Measurements from ENCODE around the gene BLVRA. TPM values are rescaled to one million over a fixed set of nuclear protein-coding genes. Genes with fewer than 3 reads are reported as not detected.
"Not testable (repeated sequence)": the region's sequence is repeated elsewhere in the genome, so short reads cannot be mapped to it uniquely, and the experiment has no call there.

BLVRA gene, protein sequence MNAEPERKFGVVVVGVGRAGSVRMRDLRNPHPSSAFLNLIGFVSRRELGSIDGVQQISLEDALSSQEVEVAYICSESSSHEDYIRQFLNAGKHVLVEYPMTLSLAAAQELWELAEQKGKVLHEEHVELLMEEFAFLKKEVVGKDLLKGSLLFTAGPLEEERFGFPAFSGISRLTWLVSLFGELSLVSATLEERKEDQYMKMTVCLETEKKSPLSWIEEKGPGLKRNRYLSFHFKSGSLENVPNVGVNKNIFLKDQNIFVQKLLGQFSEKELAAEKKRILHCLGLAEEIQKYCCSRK
- 8.5 and 10.2 TPM in 2 replicates for total RNA-seq

GRCh38 chr7:43758029-43758821, at the start of gene BLVRA:
Gene BLVRA, plus strand, starts transcription at chr7:43758680. Its CDS starts 12,479 bp downstream, at chr7:43771159.
- intact Hi-C loops (cut with micrococcal nuclease), result loop anchor here (2.0 kb wide), 1 partner anchor 29 kb away; the partner anchor contains the start of gene COA1
- Mint-ChIP-seq H3K4me3 (peak within 1 kb of the TSS; percentile 86), H3K9me3 (no peaks in the 10 kb centered on the region), H3K27me3 (no peaks in the 10 kb centered on the region), H3K4me1 (peaks cover 12% of the 10 kb centered on the region), H3K27ac (peak within 1 kb of the TSS; percentile 37), H3K36me3 (ENCODE audit: low read depth) (no peaks in the 10 kb centered on the region)
- TF ChIP-seq CTCF (IDR thresholded peaks at IDR 0.05), result no peak
- ChIA-PET POLR2A (interaction anchor here (0.6 to 2.2 kb wide), 6 partner anchors 24 to 826 kb away, joined by 3 to 8 read pairs (median 4); partner anchors contain the start of genes COA1, MRPL32, PSMA2 and STK17A), CTCF (interaction anchor here (1.2 kb wide), 1 partner anchor 76 kb away, joined by 3 read pairs; no protein-coding TSS in a partner anchor)
- DNase-seq (peak; percentile 61), ATAC-seq (ENCODE audit: low read depth) (peak; percentile 83)

GRCh38 chr7:43711503-43711902, 47.0 kb upstream of the BLVRA start:
- H3K27me3 Mint-ChIP-seq, result no peaks in the 10 kb centered on the region
- peaks cover 2% of the 10 kb centered on the region for H3K9me3 Mint-ChIP-seq
- peaks cover 2% of the 10 kb centered on the region for H3K4me1 Mint-ChIP-seq
- DNase-seq, result no peak
- no peak for ATAC-seq (ENCODE audit: low read depth)
- TF ChIP-seq CTCF (IDR thresholded peaks at IDR 0.05), result no peak
- intact Hi-C loops (cut with micrococcal nuclease), result no loop called here
- H3K36me3 Mint-ChIP-seq (ENCODE audit: low read depth), result peaks cover 26% of the 10 kb centered on the region
- ChIA-PET POLR2A (no interaction called here), CTCF (interaction anchor here (2.5 kb wide), 1 partner anchor 10 kb away, joined by 7 read pairs; no protein-coding TSS in a partner anchor)
- no peak overlapping the region for H3K4me3 Mint-ChIP-seq
- no peak overlapping the region for H3K27ac Mint-ChIP-seq

DNA sequence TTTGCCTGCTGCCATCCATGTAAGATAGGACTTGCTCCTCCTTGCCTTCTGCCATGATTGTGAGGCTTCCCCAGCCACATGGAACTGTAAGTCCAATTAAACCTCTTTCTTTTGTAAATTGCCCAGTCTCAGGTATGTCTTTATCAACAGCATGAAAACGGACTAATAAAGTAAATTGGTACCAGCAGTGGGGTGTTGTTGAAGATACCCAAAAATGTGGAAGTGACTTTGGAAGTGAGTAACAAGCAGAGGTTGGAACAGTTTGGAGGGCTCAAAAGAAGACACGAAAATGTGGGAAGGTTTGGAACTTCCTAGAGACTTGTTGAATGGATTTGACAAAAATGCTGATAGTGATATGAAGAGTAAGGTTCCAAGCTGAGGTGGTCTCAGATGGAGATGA, 42.5 kb upstream of the BLVRA start:
- H3K4me3 Mint-ChIP-seq, H3K4me1 Mint-ChIP-seq, POLR2A ChIA-PET: not testable (repeated sequence)

DNA sequence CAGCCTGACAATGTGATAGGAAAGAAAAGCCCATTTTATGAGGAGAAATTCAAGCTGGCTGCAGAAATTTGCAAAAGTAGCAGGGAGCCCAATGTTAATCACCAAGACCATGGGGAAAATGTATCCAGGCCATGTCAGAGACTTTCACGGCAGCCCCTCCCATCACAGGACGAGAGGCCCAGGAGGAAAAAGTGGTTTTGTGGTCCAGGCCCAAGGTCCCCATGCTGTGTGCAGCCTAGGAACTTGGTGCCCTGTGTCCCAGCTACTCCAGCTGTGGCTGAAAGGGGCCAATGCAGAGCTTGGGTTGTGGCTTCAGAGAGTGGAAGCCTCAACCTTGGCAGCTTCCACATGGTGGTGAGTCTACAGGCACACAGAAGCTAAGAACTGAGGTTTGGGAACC, 41.9 kb upstream of the BLVRA start:
- H3K4me1 Mint-ChIP-seq, result peaks cover 9% of the 10 kb centered on the region
- ATAC-seq (ENCODE audit: low read depth), result no peak
- ChIA-PET CTCF (interaction anchor here (1.3 kb wide), 2 partner anchors 134 to 776 kb away, joined by 3 to 4 read pairs; partner anchors contain the start of gene STK17A), POLR2A (no interaction called here)
- no peaks in the 10 kb centered on the region for H3K27me3 Mint-ChIP-seq
- peaks cover 25% of the 10 kb centered on the region for H3K36me3 Mint-ChIP-seq (ENCODE audit: low read depth)
- DNase-seq, result no peak
- no peak for TF ChIP-seq CTCF (IDR thresholded peaks at IDR 0.05)
- H3K9me3 Mint-ChIP-seq, result no peaks in the 10 kb centered on the region
- H3K27ac Mint-ChIP-seq, result no peak overlapping the region
- intact Hi-C loops (cut with micrococcal nuclease), result no loop called here
- H3K4me3 Mint-ChIP-seq, result no peak overlapping the region

More for the DNA sequence above, 42.5 kb upstream of the BLVRA start:
- H3K27me3 Mint-ChIP-seq; ATAC-seq (ENCODE audit: low read depth); intact Hi-C loops (cut with micrococcal nuclease); H3K9me3 Mint-ChIP-seq; DNase-seq; CTCF ChIA-PET; H3K27ac Mint-ChIP-seq: not testable (repeated sequence)
- peaks cover 26% of the 10 kb centered on the region for H3K36me3 Mint-ChIP-seq (ENCODE audit: low read depth)

DNA sequence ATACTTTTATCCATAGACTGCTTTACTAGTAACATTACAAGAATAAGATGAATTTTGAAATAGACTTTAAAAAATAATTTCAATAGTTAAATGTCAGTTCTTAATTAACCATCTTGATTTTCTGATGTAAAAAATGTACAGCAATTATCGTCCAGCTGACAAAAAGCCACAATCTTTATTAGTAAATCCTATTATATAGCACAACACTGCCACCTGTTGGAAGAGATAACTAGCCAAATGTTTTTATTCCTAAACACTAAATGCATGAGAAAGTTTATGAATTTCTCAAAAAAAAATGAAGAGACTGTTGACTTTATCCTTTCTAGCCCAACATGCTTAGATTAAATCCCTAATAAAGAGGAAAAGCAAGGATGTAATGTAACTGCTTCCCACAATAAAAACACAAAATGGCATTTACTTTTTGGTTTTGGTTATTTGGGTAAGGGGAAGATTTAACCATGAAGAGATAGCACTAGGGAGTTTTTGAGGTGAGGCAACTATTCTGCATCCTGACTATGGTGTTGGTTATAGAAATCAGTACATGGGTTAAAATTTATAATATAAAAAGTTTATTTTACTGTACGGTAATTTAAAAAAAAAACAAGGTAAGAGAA, 37.2 kb upstream of the BLVRA start:
- intact Hi-C loops (cut with micrococcal nuclease), result loop anchor here (1.0 to 5.0 kb wide), 7 partner anchors 21 to 1778 kb away; no protein-coding TSS in a partner anchor
- ChIA-PET CTCF (interaction anchor here (0.6 to 6.1 kb wide), 10 partner anchors 8 to 783 kb away, joined by 3 to 92 read pairs (median 6); partner anchors contain the start of genes COA1 and STK17A), POLR2A (interaction anchor here (0.6 to 2.9 kb wide), 4 partner anchors 21 to 775 kb away, joined by 4 to 24 read pairs (median 4); partner anchors contain the start of gene STK17A)
- TF ChIP-seq CTCF (IDR thresholded peaks at IDR 0.05), result peak; percentile 61
- Mint-ChIP-seq H3K4me3 (no peak overlapping the region), H3K4me1 (peaks cover 16% of the 10 kb centered on the region), H3K36me3 (ENCODE audit: low read depth) (peaks cover 13% of the 10 kb centered on the region), H3K27me3 (no peaks in the 10 kb centered on the region), H3K27ac (no peak overlapping the region), H3K9me3 (no peaks in the 10 kb centered on the region)
- DNase-seq (no peak), ATAC-seq (ENCODE audit: low read depth) (peak; percentile 25)
